Embryonic facial prominence (tissue), 1 donor: ENCODE measurements around the gene CRHR1.

Source experiments
- DNase-seq: peaks from one replicate; pipeline ENCODE4 v3.0.0-alpha.2; 2016; ENCODE audit errors: extremely low spot score

The CRHR1 gene

GRCh38 chr17:45758544-45758943, 25.6 kb upstream of the CRHR1 start:
- no peak for DNase-seq

GRCh38 chr17:45759761-45760160, 24.4 kb upstream of the CRHR1 start:
- DNase-seq: no peak

- no peak for DNase-seq
These were observed 22.1 kb upstream of the CRHR1 start for GRCh38 chr17:45761957-45762565.

- no peak for DNase-seq
These were observed 20.9 kb upstream of the CRHR1 start for GRCh38 chr17:45763182-45763581.

DNA sequence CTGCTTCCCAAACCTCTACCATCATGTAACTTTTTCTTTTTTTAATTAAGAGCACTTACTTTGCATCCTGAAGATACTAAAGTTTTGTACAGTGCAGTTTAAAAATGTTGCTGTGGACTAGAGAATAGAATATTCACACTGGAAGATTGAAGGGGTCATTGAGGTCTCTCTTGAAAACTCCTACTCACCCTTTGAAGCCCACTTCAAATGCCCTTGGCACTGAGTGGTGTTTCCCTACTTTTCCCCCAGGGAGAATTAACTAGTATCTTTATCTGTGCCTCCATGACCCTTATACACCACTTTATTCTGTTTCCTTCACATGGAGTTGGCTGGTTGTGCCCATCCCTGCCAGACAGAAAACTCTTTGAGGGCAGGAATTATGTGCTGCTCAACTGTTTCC, 19.6 kb upstream of the CRHR1 start:
- no peak for DNase-seq

DNA sequence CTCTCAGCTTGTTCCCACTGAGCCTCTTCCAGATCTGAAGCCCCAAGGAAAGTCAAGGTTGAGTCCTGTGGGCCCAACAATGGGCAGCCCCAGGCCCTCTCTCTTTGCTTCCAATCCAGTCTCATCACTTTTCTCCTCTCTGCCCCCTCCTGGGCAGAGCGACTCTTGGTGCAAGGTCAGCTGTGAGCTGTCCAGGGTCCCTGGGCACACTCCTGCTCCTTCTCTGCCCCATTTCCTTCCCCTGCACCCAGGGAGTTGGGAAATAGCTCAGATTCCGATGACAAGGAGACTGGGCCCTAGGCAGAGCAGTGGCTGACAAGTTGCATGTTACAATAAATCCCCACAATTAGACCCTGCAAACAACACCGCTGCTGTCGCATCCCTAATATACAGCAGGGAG, 16.1 kb upstream of the CRHR1 start:
- no peak for DNase-seq

DNA sequence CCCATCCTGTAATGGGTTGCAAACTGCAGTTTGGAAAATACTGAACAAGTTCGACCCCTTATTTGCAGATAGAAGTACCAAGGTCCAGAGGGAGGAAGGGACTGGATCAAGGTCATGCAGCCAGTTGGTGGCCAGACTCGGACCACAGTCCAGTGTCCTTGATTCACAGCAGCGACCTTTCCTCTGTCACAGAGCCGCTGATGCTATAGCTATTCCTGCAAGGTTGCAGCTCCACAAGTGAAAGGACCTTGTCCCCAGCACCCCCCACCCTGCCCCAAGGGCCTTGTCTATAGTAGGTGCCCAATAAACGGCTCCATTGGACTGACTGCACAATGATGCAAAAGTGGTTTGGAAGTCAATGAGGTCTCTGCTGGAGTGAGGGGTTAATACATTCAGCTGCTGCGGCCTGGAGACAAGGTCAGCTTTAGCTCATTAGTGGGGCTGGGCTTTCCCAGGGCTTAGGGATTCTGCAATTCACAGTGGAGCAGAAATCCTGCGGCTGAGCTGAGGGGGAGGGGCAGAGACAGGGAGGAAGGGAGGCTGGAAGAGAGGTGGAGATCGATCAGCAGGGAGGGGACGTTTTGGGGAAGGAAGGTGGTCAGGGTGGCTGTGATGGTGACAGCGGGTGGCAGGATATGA, 13.4 kb upstream of the CRHR1 start:
- DNase-seq: no peak

- DNase-seq: no peak
These were observed 12.7 kb upstream of the CRHR1 start for GRCh38 chr17:45771271-45771959.

DNA sequence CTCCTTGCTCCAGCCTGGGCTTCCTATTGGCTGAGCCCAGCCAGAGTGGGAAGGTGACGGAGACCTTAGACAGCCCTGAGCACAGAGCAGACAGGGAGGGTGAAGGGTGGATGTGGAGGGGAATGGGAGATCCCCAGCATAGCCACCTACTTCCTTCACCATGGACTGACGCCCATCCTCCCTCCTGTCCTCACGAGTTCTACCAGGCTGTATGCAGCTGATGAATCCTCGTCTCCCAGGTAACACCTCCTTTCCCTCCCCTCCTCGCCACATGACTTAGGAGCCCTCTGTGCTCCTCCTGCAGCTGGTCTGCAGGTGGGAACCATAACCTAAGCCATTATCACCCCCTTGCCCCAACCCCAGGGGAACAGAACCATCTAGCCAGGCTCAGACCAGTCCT, 9.0 kb upstream of the CRHR1 start:
- DNase-seq: no peak

DNA sequence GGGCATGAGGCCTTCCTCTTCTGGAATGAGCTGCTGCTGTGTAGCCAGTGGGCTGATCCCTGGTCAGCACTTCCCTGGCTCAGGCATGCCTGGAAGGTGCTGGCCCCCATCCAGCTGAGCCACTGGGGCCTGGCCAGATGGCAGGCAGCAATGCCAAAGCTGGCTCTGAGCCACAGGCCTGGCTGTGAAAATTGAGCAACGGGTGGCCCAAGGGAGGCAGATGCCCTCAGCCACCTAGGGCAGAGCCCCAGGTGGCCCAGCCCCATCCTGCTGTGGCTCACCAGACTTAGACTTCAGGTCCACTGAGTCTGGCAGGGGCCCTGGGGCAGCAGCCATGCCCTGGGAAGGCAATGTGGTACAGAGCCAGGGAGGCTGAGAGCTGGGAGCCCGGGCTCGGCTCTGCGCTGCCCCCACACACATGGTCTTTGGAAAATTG, 8.5 kb upstream of the CRHR1 start:
- no peak for DNase-seq

DNA sequence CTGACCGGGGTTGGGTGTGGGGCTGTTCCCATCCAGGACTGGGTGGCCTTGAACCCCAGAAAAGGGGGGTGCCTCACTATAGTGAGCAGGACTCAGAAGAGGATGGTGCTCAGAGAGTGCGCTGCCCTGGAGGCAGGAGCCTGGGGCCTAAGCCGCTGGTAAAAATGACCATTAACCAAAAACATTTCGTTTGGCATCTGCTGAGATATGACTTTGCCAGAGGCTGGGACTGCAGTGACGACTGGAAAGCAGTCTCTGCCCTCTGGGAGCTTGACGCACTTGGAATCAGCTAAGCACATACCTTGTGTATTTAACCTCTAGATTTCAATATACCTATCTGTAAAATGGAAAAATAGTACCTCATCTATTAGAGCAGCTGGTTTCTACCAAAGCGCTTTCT, 7.2 kb upstream of the CRHR1 start:
- DNase-seq: no peak

DNA sequence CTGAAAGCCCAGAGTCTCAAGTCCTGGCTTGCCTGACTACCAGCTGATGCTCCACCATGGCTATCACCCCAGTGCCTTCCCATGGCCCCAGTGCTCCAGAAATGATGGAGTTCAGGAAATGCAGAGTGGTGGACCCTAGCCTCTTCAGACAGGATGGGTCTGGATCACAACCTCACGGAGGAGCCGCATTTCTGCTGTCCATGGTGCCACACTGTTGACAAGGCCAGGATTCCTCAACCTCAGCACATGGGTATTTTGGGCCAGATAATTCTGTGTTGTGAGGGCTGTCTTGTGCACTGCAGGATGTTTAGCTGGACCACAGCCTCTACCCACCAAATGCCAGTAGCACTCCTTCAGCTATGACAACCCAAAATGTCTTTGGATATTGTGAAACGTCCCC, 6.7 kb upstream of the CRHR1 start:
- DNase-seq: no peak

DNA sequence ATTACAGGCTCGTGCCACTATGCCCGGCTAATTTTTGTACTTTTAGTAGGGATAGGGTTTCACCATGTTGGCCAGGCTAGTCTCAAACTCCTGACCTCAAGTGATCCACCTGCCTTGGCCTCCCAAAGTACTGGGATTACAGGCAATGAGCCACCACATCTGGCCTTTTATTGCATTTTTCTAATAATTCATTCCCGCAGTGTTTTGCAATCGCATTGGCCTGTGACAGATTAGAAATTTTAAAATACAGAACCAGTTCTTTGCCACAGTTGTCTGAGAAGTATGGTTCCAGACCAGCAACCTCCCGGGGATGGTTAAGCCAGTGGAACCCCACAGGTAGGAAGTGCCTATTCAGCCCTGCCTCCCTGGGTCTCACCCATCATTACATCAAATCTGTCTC, 3.2 kb upstream of the CRHR1 start:
- DNase-seq: no peak

DNA sequence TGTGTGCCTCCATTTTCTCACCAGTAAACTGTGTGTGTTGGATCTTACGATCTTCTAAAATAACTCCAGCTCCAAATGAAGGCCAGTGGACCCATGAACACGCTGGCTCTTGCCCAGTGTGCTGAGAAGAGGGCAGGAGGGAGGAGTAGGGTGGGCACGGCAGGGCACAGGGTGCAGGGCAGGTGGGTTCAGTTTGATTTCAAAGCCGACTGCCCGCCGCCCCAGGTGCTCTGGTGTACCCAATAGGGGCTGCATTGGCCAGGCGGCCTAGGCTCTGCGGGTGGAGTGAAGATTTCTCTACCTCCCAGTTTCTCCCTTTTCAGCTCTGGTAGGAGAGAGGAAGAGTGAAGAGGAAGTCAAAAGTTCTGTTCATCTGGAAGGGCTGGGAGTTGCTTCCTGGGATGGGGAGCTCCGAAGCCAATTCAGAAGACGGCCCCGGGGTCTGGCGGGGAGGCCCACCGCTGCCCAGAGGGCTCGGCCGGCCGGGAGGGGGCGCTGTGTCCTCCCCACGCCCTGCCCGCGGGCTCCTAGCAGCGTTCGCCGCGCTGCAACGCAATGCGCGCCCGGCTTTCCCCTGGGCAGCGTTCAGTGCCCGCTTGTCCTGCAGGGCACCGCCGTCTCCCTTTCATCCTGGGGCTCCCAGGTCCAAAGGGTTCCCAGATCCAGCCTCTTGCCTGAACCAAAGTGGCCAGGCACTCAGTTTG, 1.1 kb upstream of the CRHR1 start:
- DNase-seq: no peak

DNA sequence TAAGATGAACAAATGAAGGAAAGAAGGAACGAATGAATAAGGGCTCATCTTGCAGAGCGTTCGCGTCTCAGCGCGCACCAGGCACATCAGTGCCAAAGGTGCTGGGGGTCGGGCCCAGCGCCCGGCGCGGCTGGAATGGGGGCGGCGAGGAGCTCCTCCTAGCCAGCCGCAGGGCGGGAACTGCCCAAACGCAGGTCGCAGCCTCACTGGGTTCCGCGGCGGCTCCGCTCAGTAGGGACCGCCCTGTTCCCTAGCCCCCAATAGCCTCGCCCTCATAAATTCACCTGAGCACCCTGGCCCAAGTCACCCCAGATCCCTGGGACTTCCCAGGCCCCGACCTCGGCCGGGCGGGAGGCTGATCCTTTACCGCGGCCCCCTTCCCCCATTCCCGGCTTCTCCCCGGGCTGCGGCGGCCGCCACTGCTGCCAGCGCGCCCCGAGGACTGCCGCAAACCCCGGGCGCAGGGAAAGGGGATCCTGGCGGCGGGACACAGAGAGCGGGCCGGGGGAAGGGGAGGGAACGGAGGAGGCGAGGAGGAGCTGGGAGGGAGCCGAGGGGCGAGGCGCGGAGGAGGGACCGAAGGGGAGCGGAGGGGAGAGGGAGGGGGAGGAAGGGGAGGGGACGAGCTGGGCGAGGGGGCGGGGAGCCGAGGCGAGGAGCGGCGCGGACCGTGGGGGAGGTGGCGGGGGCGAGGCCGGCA, 377 bp upstream of the CRHR1 start:
- peak; percentile 20 for DNase-seq

- DNase-seq: no peak
These were observed 790 bp downstream of the CRHR1 start for GRCh38 chr17:45784741-45785479.

- no peak for DNase-seq
These were observed 1.5 kb downstream of the CRHR1 start for GRCh38 chr17:45785480-45786193.

DNA sequence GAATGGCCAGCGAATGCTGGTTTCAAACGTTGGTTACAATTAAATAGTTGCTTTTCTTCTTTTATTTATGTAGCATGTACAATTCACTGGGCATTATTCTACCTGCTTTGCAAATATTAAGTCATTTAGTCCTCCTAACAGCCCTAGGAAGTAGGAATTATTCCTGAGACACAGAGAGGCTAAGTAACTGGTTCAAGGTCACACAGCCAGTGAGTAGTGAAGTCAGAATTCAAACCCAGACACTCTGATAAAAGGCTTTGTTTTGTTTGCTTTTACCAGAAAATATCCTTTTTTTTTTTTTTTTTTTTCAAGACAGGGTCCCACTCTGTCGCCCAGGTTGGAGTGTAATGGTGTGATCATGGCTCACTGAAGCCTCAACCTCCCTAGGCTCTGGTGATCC, 2.2 kb downstream of the CRHR1 start:
- DNase-seq: no peak

GRCh38 chr17:45787044-45787443, 2.9 kb downstream of the CRHR1 start:
- no peak for DNase-seq

DNA sequence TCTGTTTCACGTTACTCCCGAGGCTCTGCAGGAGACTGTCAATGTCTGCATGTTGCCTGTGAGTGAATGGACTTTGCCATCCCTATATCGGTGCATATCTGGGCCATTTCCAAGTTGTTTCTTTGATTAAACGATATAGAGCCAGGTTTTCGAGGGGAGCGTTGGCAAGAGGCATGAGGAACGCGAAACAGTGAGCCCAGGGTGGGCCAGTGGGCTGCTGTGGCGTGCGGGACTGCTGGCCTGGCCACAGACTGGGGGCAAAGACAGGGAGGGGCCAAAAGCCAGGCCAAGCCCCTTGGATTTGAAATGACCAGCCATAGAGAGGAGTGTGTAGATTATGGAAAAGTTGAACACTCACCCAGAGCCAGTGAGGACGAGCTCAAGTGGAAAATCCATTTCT, 3.5 kb downstream of the CRHR1 start:
- no peak for DNase-seq

DNA sequence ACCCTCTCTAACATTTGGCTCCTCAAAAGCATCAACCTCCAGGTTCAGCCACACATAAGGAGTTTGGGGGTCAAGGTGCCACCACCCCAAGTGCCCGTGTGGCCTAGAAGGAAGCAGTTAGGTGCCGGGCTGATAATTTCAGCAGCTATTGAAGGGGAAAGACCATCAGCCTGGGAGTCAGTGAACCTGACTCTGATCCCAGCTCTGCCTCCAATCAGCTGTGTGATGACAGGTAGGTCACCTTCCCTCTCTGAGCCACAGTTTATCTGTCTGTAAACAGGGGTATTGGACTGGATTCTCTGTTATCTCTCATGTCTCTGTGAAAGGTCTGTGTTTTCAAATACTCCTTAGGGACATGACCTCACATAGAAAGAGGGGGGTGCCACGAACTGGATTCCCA, 3.9 kb downstream of the CRHR1 start:
- DNase-seq: no peak
